ENCODE measurements around the gene CDH13.

CDH13 gene

GRCh38 chr16:82682767-82683166 is 56.0 kb downstream of the CDH13 start (continued):
- TF ChIP-seq RARB (CRISPR knock-in tag; IDR thresholded peaks at IDR 0.05) (no peak), ZNF70 (CRISPR knock-in tag; IDR thresholded peaks at IDR 0.05) (no peak)

- no peak for TF ChIP-seq TSHZ2 (CRISPR knock-in tag; IDR thresholded peaks at IDR 0.05)
- no peak for TF ChIP-seq ZFP3 (CRISPR knock-in tag; IDR thresholded peaks at IDR 0.05)
- no peak for TF ChIP-seq TCF4 (CRISPR knock-in tag; IDR thresholded peaks at IDR 0.05; ENCODE audit: borderline replicate concordance)
- no peak for TF ChIP-seq PPARA (CRISPR knock-in tag; IDR thresholded peaks at IDR 0.05; ENCODE audit: borderline replicate concordance)
- TF ChIP-seq BACH2 (CRISPR knock-in tag; IDR thresholded peaks at IDR 0.05; ENCODE audit: borderline replicate concordance), result no peak
- no peak for TF ChIP-seq CSDC2 (CRISPR knock-in tag; IDR thresholded peaks at IDR 0.05)
- no peak for TF ChIP-seq ZNF565 (CRISPR knock-in tag; conservative IDR thresholded peaks at IDR 0.05; ENCODE audit: low read depth)
- TF ChIP-seq GLIS3 (CRISPR knock-in tag; IDR thresholded peaks at IDR 0.05), result no peak
- TF ChIP-seq PATZ1 (CRISPR knock-in tag; IDR thresholded peaks at IDR 0.05; ENCODE audit: borderline replicate concordance), result no peak
- TF ChIP-seq ZNF70 (CRISPR knock-in tag; IDR thresholded peaks at IDR 0.05), result no peak
- no peak for TF ChIP-seq SNAI2 (CRISPR knock-in tag; IDR thresholded peaks at IDR 0.05)
- TF ChIP-seq, protein P1, sequence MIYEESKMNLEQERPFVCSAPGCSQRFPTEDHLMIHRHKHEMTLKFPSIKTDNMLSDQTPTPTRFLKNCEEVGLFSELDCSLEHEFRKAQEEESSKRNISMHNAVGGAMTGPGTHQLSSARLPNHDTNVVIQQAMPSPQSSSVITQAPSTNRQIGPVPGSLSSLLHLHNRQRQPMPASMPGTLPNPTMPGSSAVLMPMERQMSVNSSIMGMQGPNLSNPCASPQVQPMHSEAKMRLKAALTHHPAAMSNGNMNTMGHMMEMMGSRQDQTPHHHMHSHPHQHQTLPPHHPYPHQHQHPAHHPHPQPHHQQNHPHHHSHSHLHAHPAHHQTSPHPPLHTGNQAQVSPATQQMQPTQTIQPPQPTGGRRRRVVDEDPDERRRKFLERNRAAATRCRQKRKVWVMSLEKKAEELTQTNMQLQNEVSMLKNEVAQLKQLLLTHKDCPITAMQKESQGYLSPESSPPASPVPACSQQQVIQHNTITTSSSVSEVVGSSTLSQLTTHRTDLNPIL (CRISPR knock-in tag; IDR thresholded peaks at IDR 0.05; ENCODE audit: low read depth), result no peak
- TF ChIP-seq ESRRG (CRISPR knock-in tag; IDR thresholded peaks at IDR 0.05), result no peak
- no peak for TF ChIP-seq ZFP30 (CRISPR knock-in tag; IDR thresholded peaks at IDR 0.05)
- TF ChIP-seq ZC3H10 (CRISPR knock-in tag; IDR thresholded peaks at IDR 0.05), result no peak
- no peak for TF ChIP-seq ARNTL (CRISPR knock-in tag; IDR thresholded peaks at IDR 0.05; ENCODE audit: borderline replicate concordance, low read depth)
- TF ChIP-seq RARB (CRISPR knock-in tag; IDR thresholded peaks at IDR 0.05), result no peak
- TF ChIP-seq CSRNP3 (CRISPR knock-in tag; IDR thresholded peaks at IDR 0.05), result no peak
- TF ChIP-seq TOX (CRISPR knock-in tag; IDR thresholded peaks at IDR 0.05; ENCODE audit: borderline replicate concordance), result no peak
- ATAC-seq, result no peak
These were observed 57.5 kb downstream of the CDH13 start for GRCh38 chr16:82684256-82684655.

DNA sequence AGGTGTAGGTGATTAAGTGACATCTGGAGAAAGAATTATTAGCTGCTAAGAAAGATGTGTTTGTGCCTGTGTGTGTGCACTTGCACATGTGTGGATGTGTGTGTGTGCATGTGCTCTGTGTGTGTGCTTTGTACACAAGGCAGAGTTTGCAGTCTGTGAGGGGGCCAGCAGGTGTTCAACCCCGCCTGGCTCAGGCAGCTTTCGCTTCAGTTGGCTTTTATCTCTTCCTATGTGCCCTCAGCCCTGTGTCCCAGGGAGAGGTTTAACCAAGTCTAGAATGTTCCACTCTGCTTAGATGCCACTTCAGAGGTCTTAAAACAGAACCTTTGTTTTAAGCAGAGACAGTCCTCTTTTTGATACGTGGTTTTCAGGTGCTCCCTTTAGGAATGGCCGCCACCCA is 58.8 kb downstream of the CDH13 start:
- ATAC-seq, result no peak
- TF ChIP-seq, protein P1 (CRISPR knock-in tag; IDR thresholded peaks at IDR 0.05; ENCODE audit: low read depth), result no peak
- no peak for TF ChIP-seq RARB (CRISPR knock-in tag; IDR thresholded peaks at IDR 0.05)
- TF ChIP-seq ESRRG (CRISPR knock-in tag; IDR thresholded peaks at IDR 0.05), result no peak
- TF ChIP-seq CSRNP3 (CRISPR knock-in tag; IDR thresholded peaks at IDR 0.05), result no peak
- no peak for TF ChIP-seq BACH2 (CRISPR knock-in tag; IDR thresholded peaks at IDR 0.05; ENCODE audit: borderline replicate concordance)
- TF ChIP-seq, protein P2, sequence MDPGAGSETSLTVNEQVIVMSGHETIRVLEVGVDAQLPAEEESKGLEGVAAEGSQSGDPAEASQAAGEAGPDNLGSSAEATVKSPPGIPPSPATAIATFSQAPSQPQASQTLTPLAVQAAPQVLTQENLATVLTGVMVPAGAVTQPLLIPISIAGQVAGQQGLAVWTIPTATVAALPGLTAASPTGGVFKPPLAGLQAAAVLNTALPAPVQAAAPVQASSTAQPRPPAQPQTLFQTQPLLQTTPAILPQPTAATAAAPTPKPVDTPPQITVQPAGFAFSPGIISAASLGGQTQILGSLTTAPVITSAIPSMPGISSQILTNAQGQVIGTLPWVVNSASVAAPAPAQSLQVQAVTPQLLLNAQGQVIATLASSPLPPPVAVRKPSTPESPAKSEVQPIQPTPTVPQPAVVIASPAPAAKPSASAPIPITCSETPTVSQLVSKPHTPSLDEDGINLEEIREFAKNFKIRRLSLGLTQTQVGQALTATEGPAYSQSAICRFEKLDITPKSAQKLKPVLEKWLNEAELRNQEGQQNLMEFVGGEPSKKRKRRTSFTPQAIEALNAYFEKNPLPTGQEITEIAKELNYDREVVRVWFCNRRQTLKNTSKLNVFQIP (CRISPR knock-in tag; IDR thresholded peaks at IDR 0.05; ENCODE audit: borderline replicate concordance, low read depth), result no peak
- no peak for TF ChIP-seq ZFP30 (CRISPR knock-in tag; IDR thresholded peaks at IDR 0.05)
- no peak for TF ChIP-seq SNAI2 (CRISPR knock-in tag; IDR thresholded peaks at IDR 0.05)
- TF ChIP-seq PATZ1 (CRISPR knock-in tag; IDR thresholded peaks at IDR 0.05; ENCODE audit: borderline replicate concordance), result no peak
- TF ChIP-seq ZNF8 (CRISPR knock-in tag; IDR thresholded peaks at IDR 0.05), result no peak
- no peak for TF ChIP-seq ZNF70 (CRISPR knock-in tag; IDR thresholded peaks at IDR 0.05)
- TF ChIP-seq ISL1 (CRISPR knock-in tag; IDR thresholded peaks at IDR 0.05), result no peak
- no peak for TF ChIP-seq ARNTL (CRISPR knock-in tag; IDR thresholded peaks at IDR 0.05; ENCODE audit: borderline replicate concordance, low read depth)
- no peak for TF ChIP-seq ZFP3 (CRISPR knock-in tag; IDR thresholded peaks at IDR 0.05)
- no peak for TF ChIP-seq ZC3H10 (CRISPR knock-in tag; IDR thresholded peaks at IDR 0.05)
- no peak for TF ChIP-seq CSDC2 (CRISPR knock-in tag; IDR thresholded peaks at IDR 0.05)
- no peak for TF ChIP-seq OSR1 (CRISPR knock-in tag; IDR thresholded peaks at IDR 0.05)
- no peak for TF ChIP-seq TOX (CRISPR knock-in tag; IDR thresholded peaks at IDR 0.05; ENCODE audit: borderline replicate concordance)
- no peak for TF ChIP-seq ZNF565 (CRISPR knock-in tag; conservative IDR thresholded peaks at IDR 0.05; ENCODE audit: low read depth)

Measured in SK-N-SH treated with all-trans-retinoic acid at 6 μM for 48 hours (cell line).